Skeletal muscle tissue (tissue), 4 donors: ENCODE results near the gene ANKRD26. TPM values are rescaled to one million over a fixed set of nuclear protein-coding genes. Genes with fewer than 3 reads are reported as not detected.

Experiments
- H3K27ac ChIP-seq: one replicate; pipeline ENCODE4 v1.7.0; 2013; ENCODE audit warnings: mild to moderate bottlenecking, low read depth, low read length, inconsistent platforms
- H3K27me3 ChIP-seq, 3 donors: one replicate each; pipeline ENCODE4 v1.7.0; 2013; ENCODE audit warnings: low read length in 3 of 3; ENCODE audit not compliant: control insufficient read depth in 3 of 3, insufficient read depth in 3 of 3
- H3K36me3 ChIP-seq, 3 donors: one replicate each; pipeline ENCODE4 v1.7.0; 2013; ENCODE audit warnings: low read length in 3 of 3; ENCODE audit not compliant: control insufficient read depth in 3 of 3, insufficient read depth in 3 of 3
- H3K4me1 ChIP-seq, 3 donors: one replicate each; pipeline ENCODE4 v1.7.0; 2013; ENCODE audit warnings: low read length in 3 of 3, mild to moderate bottlenecking in 3 of 3; ENCODE audit not compliant: control insufficient read depth in 3 of 3, insufficient read depth in 3 of 3
- H3K4me3 ChIP-seq, 3 donors: one replicate each; pipeline ENCODE4 v1.7.0; 2013; ENCODE audit warnings: low read length in 3 of 3
- H3K9ac ChIP-seq, 3 donors: one replicate each; pipeline ENCODE4 v1.7.0; 2013; ENCODE audit warnings: low read length in 3 of 3, mild to moderate bottlenecking in 3 of 3, moderate library complexity in 2 of 3, low read depth in 1 of 3
- H3K9me3 ChIP-seq, 3 donors: one replicate each; pipeline ENCODE4 v1.7.0; 2013; ENCODE audit warnings: low read length in 3 of 3; ENCODE audit not compliant: control insufficient read depth in 3 of 3
- total RNA-seq: library from RNA; depleted of rRNA; stranded (reverse); fragments of >200 nt; gene quantifications from one replicate; pipeline ENCODE4 v1.2.3, GENCODE V29; 2014
- donor health status: Osteomylitis.

Gene ANKRD26
- total RNA-seq, 1 donor from 2014 or later, result 13.6 TPM

DNA sequence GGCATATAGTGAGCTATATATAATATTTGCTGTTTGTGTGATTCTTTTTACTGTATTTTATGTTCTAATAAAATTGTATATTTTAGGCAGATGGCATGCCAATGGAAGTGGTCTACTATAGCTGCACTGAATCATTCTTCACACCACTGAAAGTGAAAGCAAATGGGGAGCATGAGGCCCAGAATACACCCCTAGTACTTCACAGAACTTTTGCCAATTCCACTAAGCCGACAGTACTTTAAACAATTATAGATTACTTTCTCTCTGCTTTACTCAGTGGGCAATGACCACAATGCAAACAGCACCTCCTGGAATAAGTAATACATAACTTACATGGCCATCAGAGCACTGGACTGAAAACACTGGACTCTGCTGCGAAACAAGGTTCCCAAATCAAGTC lies 70.2 kb downstream of the ANKRD26 start:
- Histone ChIP-seq H3K36me3 (peaks cover 0 to 22% (median 19%) of the 10 kb centered on the region in 3 donors), H3K4me1 (no peaks in the 10 kb centered on the region), H3K27ac (no peak overlapping the region), H3K9ac (no peak overlapping the region), H3K9me3 (no peaks in the 10 kb centered on the region), H3K4me3 (no peak overlapping the region), H3K27me3 (no peaks in the 10 kb centered on the region)

DNA sequence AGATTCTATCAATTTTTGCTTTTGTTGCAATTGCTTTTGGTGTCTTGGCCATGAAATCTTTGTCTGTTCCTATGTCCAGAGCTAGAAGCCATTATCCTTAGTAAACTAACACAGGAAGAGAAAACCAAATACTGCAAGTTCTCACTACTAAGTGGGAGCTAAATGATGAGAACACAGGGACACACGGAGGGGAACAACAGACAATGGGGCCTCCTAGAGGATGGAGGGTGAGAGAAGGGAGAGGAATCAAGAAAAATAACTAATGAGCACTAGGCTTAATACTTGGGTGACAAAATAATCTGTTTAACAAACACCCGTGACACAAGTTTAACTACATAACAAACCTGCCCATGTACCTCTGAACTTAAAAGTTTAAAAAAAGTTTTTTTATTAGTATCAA lies 78.2 kb downstream of the ANKRD26 start:
- Histone ChIP-seq H3K36me3 (peaks cover 0 to 22% (median 21%) of the 10 kb centered on the region in 3 donors), H3K4me1 (no peaks in the 10 kb centered on the region), H3K9me3 (no peaks in the 10 kb centered on the region), H3K27me3 (no peaks in the 10 kb centered on the region), H3K9ac (no peak overlapping the region), H3K27ac (no peak overlapping the region), H3K4me3 (no peak overlapping the region)

DNA sequence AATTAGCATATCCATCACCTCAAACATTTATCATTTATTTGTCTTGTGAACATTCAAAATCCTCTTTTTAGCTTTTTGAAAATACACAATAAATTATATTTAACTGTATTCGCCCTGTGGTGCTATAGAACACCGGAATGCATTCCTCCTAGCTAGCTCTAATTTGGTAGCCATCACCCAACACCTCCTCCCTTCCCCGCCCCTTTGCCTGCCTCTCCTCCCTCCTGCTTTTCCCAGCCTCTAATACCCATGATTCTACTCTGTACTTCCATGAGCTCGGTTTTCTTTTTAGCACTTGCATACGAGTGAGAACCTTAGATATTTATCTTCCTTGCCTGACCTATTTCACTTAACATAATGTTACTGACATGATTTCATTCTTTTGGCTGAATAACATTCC lies 80.1 kb downstream of the ANKRD26 start:
- Histone ChIP-seq H3K36me3 (peaks cover 0 to 19% (median 18%) of the 10 kb centered on the region in 3 donors), H3K9ac (no peak overlapping the region), H3K4me3 (no peak overlapping the region), H3K4me1 (no peaks in the 10 kb centered on the region), H3K27me3 (no peaks in the 10 kb centered on the region), H3K9me3 (no peaks in the 10 kb centered on the region), H3K27ac (no peak overlapping the region)

DNA sequence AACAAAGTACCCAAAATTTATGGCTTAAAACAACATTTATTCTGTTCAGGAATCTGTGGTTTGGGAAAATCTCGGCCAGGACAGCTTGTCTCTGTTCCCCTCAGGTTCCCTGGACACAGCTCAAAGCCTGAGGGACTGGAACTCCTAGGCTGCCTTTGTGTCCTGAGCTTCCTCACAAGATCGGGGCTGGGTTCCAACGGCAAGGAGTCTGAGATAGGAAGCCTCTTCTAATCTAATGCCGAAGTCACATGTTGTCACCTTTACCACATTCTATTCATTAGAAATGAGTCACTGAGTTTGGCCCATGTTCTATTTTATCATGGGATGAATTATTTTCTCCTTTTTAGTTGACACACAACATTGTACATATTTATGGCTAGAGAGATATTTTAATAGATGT lies 80.5 kb downstream of the ANKRD26 start:
- peaks cover 0 to 19% (median 18%) of the 10 kb centered on the region in 3 donors for H3K36me3 ChIP-seq
- H3K9me3 ChIP-seq, result no peaks in the 10 kb centered on the region
- H3K27me3 ChIP-seq, result no peaks in the 10 kb centered on the region
- H3K9ac ChIP-seq, result no peak overlapping the region
- no peak overlapping the region for H3K27ac ChIP-seq
- no peaks in the 10 kb centered on the region for H3K4me1 ChIP-seq
- no peak overlapping the region for H3K4me3 ChIP-seq

DNA sequence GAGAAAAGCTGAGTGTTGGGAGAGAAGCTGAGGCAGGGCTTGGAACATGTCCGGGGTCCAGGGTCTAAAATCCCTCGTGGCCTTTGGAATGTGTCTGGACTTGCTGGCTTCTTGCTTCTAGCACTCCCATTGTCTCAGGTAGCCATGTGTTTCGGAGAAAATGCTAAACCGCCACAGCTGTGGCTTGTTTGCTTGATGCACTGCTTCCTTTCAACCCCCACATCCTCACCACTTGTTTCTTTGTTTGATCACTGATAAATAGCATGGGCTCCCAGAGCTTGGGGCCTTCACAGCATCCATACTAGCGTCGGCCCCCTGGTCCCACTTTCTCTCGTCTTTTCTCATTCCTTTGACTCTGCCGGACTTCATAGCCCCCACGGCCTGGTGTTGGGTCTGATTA lies 102.7 kb downstream of the ANKRD26 start:
- Histone ChIP-seq H3K9me3 (no peaks in the 10 kb centered on the region), H3K27ac (no peak overlapping the region), H3K36me3 (peaks cover 0 to 6% (median 5%) of the 10 kb centered on the region in 3 donors), H3K27me3 (no peaks in the 10 kb centered on the region), H3K4me1 (no peaks in the 10 kb centered on the region), H3K4me3 (no peak overlapping the region), H3K9ac (no peak overlapping the region)

DNA sequence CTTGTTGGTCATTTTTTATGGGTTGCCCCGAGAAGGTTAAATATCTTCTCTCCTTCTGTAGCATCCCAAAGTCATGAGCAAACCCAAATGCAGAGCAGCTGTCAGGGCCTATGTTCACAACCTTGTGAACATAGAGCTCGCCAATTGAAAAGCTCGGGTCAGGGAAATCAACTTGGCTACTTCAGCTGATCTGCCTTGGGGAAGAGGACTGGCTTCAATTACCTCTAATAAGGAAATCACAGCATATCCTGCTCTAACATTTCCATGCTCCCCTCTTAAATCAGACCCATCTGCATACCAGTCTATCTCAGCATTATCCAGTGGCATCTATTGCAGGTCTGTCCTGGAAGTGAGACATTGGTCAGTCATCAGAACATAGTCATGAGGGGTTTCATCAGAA lies 105.6 kb downstream of the ANKRD26 start:
- no peaks in the 10 kb centered on the region for H3K9me3 ChIP-seq
- no peak overlapping the region for H3K4me3 ChIP-seq
- no peaks in the 10 kb centered on the region for H3K4me1 ChIP-seq
- no peak overlapping the region for H3K27ac ChIP-seq
- no peaks in the 10 kb centered on the region for H3K27me3 ChIP-seq
- H3K36me3 ChIP-seq, result no peaks in the 10 kb centered on the region
- H3K9ac ChIP-seq, result no peak overlapping the region

DNA sequence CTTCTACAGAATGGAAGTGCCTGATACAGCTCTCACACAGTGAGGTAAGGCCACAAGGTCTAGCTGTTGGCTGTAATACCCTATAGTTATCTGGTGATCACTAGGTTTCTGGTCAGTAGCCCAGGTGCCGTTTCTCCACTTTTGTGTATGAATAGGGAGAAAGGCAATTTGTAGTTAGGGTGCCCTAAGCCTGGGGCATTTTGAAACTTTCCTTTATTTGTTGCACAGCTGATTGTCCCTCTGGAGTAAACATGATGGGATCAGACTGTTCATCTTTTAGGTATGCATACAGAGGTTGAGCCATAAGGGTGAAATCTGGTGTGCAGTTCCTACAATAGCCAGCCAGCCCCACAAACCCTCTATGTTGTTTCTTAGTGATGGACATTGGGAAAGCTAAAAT lies 112.4 kb downstream of the ANKRD26 start:
- no peaks in the 10 kb centered on the region for H3K4me1 ChIP-seq
- H3K9me3 ChIP-seq, result no peaks in the 10 kb centered on the region
- no peaks in the 10 kb centered on the region for H3K36me3 ChIP-seq
- no peak overlapping the region for H3K27ac ChIP-seq
- no peak overlapping the region for H3K9ac ChIP-seq
- no peaks in the 10 kb centered on the region for H3K27me3 ChIP-seq
- H3K4me3 ChIP-seq, result no peak overlapping the region

DNA sequence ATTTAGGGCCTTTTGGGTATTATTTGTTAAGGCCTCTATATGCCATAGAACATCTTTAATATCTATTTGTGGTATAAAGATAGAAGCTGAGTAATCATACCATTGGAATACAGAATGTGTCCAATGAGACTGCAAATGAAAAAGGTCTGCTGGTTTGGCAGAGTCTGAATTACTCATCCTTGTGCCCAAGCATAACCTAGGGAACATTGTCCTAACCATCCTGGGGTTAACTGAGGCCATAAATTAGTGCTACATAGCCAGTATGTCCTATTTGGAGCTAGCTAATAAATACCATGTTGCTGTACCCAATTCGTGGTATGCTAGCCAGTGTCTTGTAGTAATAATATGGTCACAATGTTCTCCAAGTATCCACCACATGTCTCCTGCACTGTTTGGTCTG lies 117.1 kb downstream of the ANKRD26 start:
- H3K9me3 ChIP-seq, result no peaks in the 10 kb centered on the region
- no peak overlapping the region for H3K4me3 ChIP-seq
- no peak overlapping the region for H3K9ac ChIP-seq
- no peaks in the 10 kb centered on the region for H3K27me3 ChIP-seq
- peaks cover 0 to 4% (median 3%) of the 10 kb centered on the region in 3 donors for H3K36me3 ChIP-seq
- no peaks in the 10 kb centered on the region for H3K4me1 ChIP-seq
- H3K27ac ChIP-seq, result no peak overlapping the region

DNA sequence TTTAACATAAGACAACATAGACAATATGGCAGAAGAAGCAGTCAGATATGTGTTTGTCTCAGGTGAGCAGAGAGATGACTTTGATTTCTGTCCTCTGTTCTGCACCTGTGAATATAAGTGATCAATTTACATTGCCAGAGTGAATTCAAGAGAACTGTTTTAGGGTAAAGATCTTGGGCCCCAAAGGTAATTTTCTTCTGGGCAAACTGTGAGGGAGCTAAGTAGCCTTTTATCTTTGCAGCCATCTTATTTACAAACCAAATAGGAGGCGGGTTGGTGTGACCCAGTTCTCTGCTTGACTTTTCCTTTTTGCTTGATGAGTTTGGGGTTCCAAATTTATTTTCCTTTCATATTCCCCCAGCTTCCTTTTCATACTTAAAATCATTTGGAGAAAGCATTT lies 118.2 kb downstream of the ANKRD26 start:
- no peaks in the 10 kb centered on the region for H3K27me3 ChIP-seq
- no peak overlapping the region for H3K4me3 ChIP-seq
- no peak overlapping the region for H3K9ac ChIP-seq
- no peaks in the 10 kb centered on the region for H3K4me1 ChIP-seq
- H3K27ac ChIP-seq, result no peak overlapping the region
- H3K36me3 ChIP-seq, result peaks cover 0 to 4% (median 3%) of the 10 kb centered on the region in 3 donors
- H3K9me3 ChIP-seq, result no peaks in the 10 kb centered on the region

DNA sequence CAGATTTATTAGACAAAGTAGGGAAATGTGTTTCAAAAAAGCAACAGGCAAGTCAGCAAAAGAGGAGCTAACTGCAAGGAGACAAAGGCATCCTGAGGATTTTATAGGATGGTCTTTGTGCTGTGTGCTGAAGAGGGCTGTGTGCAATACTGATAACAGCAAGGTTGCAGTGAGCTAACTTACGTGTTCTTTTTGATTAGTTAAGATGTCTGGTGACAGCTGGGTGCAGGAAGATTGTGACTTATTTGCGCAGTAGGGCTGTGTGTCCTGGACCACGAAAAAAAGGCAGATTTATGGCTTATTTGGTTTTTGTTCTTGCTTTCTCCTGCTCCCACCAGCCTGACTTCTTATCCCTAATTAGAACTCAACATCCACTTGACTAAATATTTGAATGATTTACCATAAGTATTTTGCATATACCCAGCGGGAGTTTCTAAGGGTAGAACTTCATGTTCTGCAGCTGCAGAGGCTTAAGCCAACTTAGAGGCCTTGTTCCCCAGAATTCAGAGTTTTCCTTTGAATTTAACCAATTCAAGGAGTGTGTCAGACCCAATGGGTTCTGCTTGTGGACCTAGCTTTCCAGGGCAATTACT lies 119.0 kb downstream of the ANKRD26 start:
- Histone ChIP-seq H3K9me3 (no peaks in the 10 kb centered on the region), H3K4me1 (no peaks in the 10 kb centered on the region), H3K27ac (no peak overlapping the region), H3K9ac (no peak overlapping the region), H3K36me3 (peaks cover 0 to 8% (median 3%) of the 10 kb centered on the region in 3 donors), H3K4me3 (no peak overlapping the region), H3K27me3 (no peaks in the 10 kb centered on the region)
